Measurements from ENCODE around the gene EARS2. TPM values are rescaled to one million over a fixed set of nuclear protein-coding genes. Genes with fewer than 3 reads are reported as not detected.
A peak's percentile ranks its signal among the peaks of the same experiment; 100 is the strongest.

Gene EARS2
- total and polyA plus RNA-seq, 2 of the 8 experiments (the other 6 are each of a cell fraction or from before 2014, with no cell fraction given): 47.8 to 111 TPM

DNA sequence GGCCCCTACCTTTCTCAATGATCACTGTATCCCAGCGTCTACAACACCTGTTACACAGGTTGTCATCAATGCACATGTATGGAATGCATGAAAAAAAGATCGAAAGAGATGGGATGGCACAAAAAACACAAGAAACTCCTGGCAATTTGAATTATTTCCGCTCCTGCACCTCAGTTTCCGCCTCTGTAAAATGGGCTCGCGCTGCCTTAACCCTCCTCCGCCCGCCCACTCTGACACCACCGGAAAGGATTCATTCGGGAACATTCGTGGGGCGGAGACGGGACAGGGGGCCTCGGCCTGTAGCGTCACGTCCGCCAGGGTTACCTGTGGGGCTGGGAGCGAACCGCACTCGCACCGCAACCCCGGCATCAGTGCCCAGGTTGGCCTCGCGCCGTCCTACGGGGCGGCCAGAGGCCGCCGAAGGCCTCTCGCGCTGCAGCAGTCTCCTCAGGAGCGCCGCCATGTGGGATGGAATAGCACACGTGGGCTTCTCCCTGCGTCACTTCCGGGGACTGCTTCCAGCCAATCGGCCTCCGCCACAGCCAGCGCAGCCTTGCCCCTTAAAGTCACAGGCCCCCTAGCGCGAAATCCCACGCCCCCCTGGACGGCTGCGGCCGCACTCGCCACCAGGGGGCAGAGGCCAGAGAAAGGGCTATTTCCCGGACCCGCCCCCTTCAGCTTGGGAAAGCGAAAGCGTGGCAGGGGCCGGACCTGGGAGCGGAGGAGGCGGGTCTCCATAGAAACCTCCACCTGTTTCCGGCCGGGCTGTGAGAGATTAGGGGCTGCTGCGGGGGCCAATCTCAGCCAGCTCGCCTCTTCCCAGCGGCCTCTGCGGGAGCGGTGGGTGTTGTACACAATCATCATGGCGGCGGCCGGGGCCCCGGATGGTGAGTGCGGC is at the start of gene EARS2, which contains the start of gene UBFD1 (continued):
- no peak for TF ChIP-seq NANOG (IDR thresholded peaks at IDR 0.05; ENCODE audit: insufficient read depth, low read depth, low read length, poor library complexity, severe bottlenecking)
- TF ChIP-seq RXRA (IDR thresholded peaks at IDR 0.05; ENCODE audit: insufficient read depth, low read depth, low read length): peak; percentile 95
- peak in 1 of 2 experiments; percentile 0; a peak in 1 of 4 replicates for TF ChIP-seq RAD21 (IDR thresholded peaks at IDR 0.05 in 1 of 2, conservative IDR thresholded peaks at IDR 0.05 in 1 of 2; ENCODE audit: low read depth in 2 of 2, low read length in 2 of 2)
- no peak for TF ChIP-seq CHD1 (IDR thresholded peaks at IDR 0.05; ENCODE audit: low read depth, low read length)
- 0 out of 2 replicates have a peak, but pooled peaks have one; percentile 11 for TF ChIP-seq RFX5 (IDR thresholded peaks at IDR 0.05; ENCODE audit: borderline replicate concordance, low read depth, low read length)
- peak; percentile 65 for TF ChIP-seq ASH2L (IDR thresholded peaks at IDR 0.05; ENCODE audit: low read length)
- TF ChIP-seq ZNF274 (IDR thresholded peaks at IDR 0.05; ENCODE audit: borderline replicate concordance, extremely low read depth, low read length): no peak
- TF ChIP-seq EZH2 (IDR thresholded peaks at IDR 0.05; ENCODE audit: low read depth, low read length, severe bottlenecking): no peak
- peak in 1 of 2 experiments; percentile 92; a peak in 3 of 4 replicates for TF ChIP-seq SIN3A (conservative IDR thresholded peaks at IDR 0.05 in 1 of 2, IDR thresholded peaks at IDR 0.05 in 1 of 2; ENCODE audit: low read depth in 1 of 2, low read length in 2 of 2)
- peak; percentile 89 for TF ChIP-seq YY1 (IDR thresholded peaks at IDR 0.05; ENCODE audit: low read depth, low read length)
- no peak for TF ChIP-seq NRF1 (IDR thresholded peaks at IDR 0.05; ENCODE audit: low read depth, low read length)
- TF ChIP-seq, protein P1, sequence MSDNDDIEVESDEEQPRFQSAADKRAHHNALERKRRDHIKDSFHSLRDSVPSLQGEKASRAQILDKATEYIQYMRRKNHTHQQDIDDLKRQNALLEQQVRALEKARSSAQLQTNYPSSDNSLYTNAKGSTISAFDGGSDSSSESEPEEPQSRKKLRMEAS (IDR thresholded peaks at IDR 0.05): peak; percentile 95
- TF ChIP-seq, protein P2, sequence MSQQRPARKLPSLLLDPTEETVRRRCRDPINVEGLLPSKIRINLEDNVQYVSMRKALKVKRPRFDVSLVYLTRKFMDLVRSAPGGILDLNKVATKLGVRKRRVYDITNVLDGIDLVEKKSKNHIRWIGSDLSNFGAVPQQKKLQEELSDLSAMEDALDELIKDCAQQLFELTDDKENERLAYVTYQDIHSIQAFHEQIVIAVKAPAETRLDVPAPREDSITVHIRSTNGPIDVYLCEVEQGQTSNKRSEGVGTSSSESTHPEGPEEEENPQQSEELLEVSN (IDR thresholded peaks at IDR 0.05): peak; percentile 82
- TF ChIP-seq RBBP5 (IDR thresholded peaks at IDR 0.05; ENCODE audit: borderline replicate concordance, low read depth, low read length): 0 out of 2 replicates have a peak, but pooled peaks have one; percentile 27
- TF ChIP-seq CHD2 (IDR thresholded peaks at IDR 0.05; ENCODE audit: low read length): peak; percentile 55; the same call in 1 of the 2 replicates
- peak; percentile 75 for TF ChIP-seq POLR2AphosphoS5 (IDR thresholded peaks at IDR 0.05; ENCODE audit: low read depth, low read length)
- TF ChIP-seq, protein P3, sequence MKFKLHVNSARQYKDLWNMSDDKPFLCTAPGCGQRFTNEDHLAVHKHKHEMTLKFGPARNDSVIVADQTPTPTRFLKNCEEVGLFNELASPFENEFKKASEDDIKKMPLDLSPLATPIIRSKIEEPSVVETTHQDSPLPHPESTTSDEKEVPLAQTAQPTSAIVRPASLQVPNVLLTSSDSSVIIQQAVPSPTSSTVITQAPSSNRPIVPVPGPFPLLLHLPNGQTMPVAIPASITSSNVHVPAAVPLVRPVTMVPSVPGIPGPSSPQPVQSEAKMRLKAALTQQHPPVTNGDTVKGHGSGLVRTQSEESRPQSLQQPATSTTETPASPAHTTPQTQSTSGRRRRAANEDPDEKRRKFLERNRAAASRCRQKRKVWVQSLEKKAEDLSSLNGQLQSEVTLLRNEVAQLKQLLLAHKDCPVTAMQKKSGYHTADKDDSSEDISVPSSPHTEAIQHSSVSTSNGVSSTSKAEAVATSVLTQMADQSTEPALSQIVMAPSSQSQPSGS (IDR thresholded peaks at IDR 0.05; ENCODE audit: low read length): peak; percentile 30; the same call in 1 of the 2 replicates
- peak; percentile 70 to 89 for TF ChIP-seq POLR2A (IDR thresholded peaks at IDR 0.05; ENCODE audit: control extremely low read depth in 1 of 2, low read depth in 2 of 2, low read length in 2 of 2)
